Measurements from ENCODE around the gene BAIAP2L1. TPM values are rescaled to one million over a fixed set of nuclear protein-coding genes. Genes with fewer than 3 reads are reported as not detected.
"Not testable (repeated sequence)": the region's sequence is repeated elsewhere in the genome, so short reads cannot be mapped to it uniquely, and the experiment has no call there.

The BAIAP2L1 gene
- not detected for total RNA-seq
- 0.20 TPM for total RNA-seq (2013)

GRCh38 chr7:98400542-98401340, at the start of gene BAIAP2L1:
Gene BAIAP2L1 (minus strand): TSS chr7:98401090. CDS start chr7:98400852, 238 bp downstream.
- Histone ChIP-seq H3K4me3 (ENCODE audit: low read length) (no peak within 1 kb of the TSS), H3K36me3 (ENCODE audit: control insufficient read depth, insufficient read depth, low read length) (no peaks in the 10 kb centered on the region), H3K4me1 (ENCODE audit: control insufficient read depth, insufficient read depth, low read length) (peaks cover 9% of the 10 kb centered on the region), H3K27ac (ENCODE audit: low read length) (no peak within 1 kb of the TSS), H3K9me3 (ENCODE audit: control insufficient read depth, insufficient read depth, low read length) (no peaks in the 10 kb centered on the region), H3K27me3 (ENCODE audit: control insufficient read depth, insufficient read depth, low read length) (peaks cover 5% of the 10 kb centered on the region)
- peak; percentile 80 to 86 (median 81) for ATAC-seq
- no peaks in the 10 kb centered on the region for H3K36me3 Mint-ChIP-seq
- H3K27ac Mint-ChIP-seq, result no peak within 1 kb of the TSS
- peak within 1 kb of the TSS; percentile 79 for H3K4me3 Mint-ChIP-seq
- intact Hi-C loops (cut with micrococcal nuclease), result no loop called here
- H3K27me3 Mint-ChIP-seq (ENCODE audit: low read depth in 2 of 2), result peaks cover 27 to 36% of the 10 kb centered on the region in 2 donors
- under 1% methylated on average over 76 of the region's 76 CpGs for WGBS (ENCODE audit: insufficient coverage)
- no peaks in the 10 kb centered on the region for H3K4me1 Mint-ChIP-seq
- H3K9me3 Mint-ChIP-seq, result no peaks in the 10 kb centered on the region
- peak; percentile 40 to 84 for DNase-seq
- no peak for TF ChIP-seq CTCF (IDR thresholded peaks at IDR 0.05)

- no peak overlapping the region for H3K27ac Mint-ChIP-seq
- no peaks in the 10 kb centered on the region for H3K36me3 Mint-ChIP-seq
- Histone ChIP-seq H3K36me3 (ENCODE audit: control insufficient read depth, insufficient read depth, low read length) (no peaks in the 10 kb centered on the region), H3K4me1 (ENCODE audit: control insufficient read depth, insufficient read depth, low read length) (no peaks in the 10 kb centered on the region), H3K27ac (ENCODE audit: low read length) (no peak overlapping the region), H3K27me3 (ENCODE audit: control insufficient read depth, insufficient read depth, low read length) (no peaks in the 10 kb centered on the region), H3K4me3 (ENCODE audit: low read length) (no peak overlapping the region), H3K9me3 (ENCODE audit: control insufficient read depth, insufficient read depth, low read length) (no peaks in the 10 kb centered on the region)
- WGBS (ENCODE audit: insufficient coverage), result 81% methylated on average over 6 of the region's 7 CpGs
- H3K4me3 Mint-ChIP-seq, result no peak overlapping the region
- TF ChIP-seq CTCF (IDR thresholded peaks at IDR 0.05), result no peak
- intact Hi-C loops (cut with micrococcal nuclease), result no loop called here
- DNase-seq (no peak), ATAC-seq (no peak)
- no peaks in the 10 kb centered on the region for H3K4me1 Mint-ChIP-seq
- no peaks in the 10 kb centered on the region for H3K9me3 Mint-ChIP-seq
- no peaks in the 10 kb centered on the region for H3K27me3 Mint-ChIP-seq (ENCODE audit: low read depth in 2 of 2)
Observed at GRCh38 chr7:98448766-98449165, 47.9 kb upstream of the BAIAP2L1 start.

- H3K9me3 ChIP-seq (ENCODE audit: control insufficient read depth, insufficient read depth, low read length); H3K27ac Mint-ChIP-seq; H3K4me1 ChIP-seq (ENCODE audit: control insufficient read depth, insufficient read depth, low read length); H3K36me3 Mint-ChIP-seq; H3K27ac ChIP-seq (ENCODE audit: low read length); H3K9me3 Mint-ChIP-seq; DNase-seq; H3K36me3 ChIP-seq (ENCODE audit: control insufficient read depth, insufficient read depth, low read length); intact Hi-C loops (cut with micrococcal nuclease); H3K27me3 ChIP-seq (ENCODE audit: control insufficient read depth, insufficient read depth, low read length); H3K4me1 Mint-ChIP-seq; H3K4me3 Mint-ChIP-seq; ATAC-seq; H3K27me3 Mint-ChIP-seq (ENCODE audit: low read depth in 2 of 2); H3K4me3 ChIP-seq (ENCODE audit: low read length): not testable (repeated sequence)
- 60% methylated on average over 1 of the region's 2 CpGs for WGBS (ENCODE audit: insufficient coverage)
Observed at GRCh38 chr7:98440992-98441391, 40.1 kb upstream of the BAIAP2L1 start.

GRCh38 chr7:98439484-98439883, 38.6 kb upstream of the BAIAP2L1 start:
- Mint-ChIP-seq H3K4me3 (no peak overlapping the region), H3K4me1 (peaks cover 2 to 4% of the 10 kb centered on the region in 2 donors), H3K27ac (no peak overlapping the region), H3K36me3 (no peaks in the 10 kb centered on the region), H3K9me3 (peaks cover 2 to 3% of the 10 kb centered on the region in 2 donors), H3K27me3 (ENCODE audit: low read depth in 2 of 2) (peaks cover 2 to 9% of the 10 kb centered on the region in 2 donors)
- TF ChIP-seq CTCF (IDR thresholded peaks at IDR 0.05), result no peak
- Histone ChIP-seq H3K9me3 (ENCODE audit: control insufficient read depth, insufficient read depth, low read length) (no peaks in the 10 kb centered on the region), H3K4me1 (ENCODE audit: control insufficient read depth, insufficient read depth, low read length) (no peaks in the 10 kb centered on the region), H3K4me3 (ENCODE audit: low read length) (no peak overlapping the region), H3K36me3 (ENCODE audit: control insufficient read depth, insufficient read depth, low read length) (no peaks in the 10 kb centered on the region), H3K27me3 (ENCODE audit: control insufficient read depth, insufficient read depth, low read length) (no peaks in the 10 kb centered on the region), H3K27ac (ENCODE audit: low read length) (no peak overlapping the region)
- DNase-seq, result no peak
- intact Hi-C loops (cut with micrococcal nuclease), result no loop called here
- no peak for ATAC-seq
- 50% methylated on average over 2 of the region's 2 CpGs for WGBS (ENCODE audit: insufficient coverage)
